GOT3 (cell line): ENCODE measurements around the gene NPTX1.

ENCODE experiments used
- DNase-seq: peaks from one replicate; lab custom pipeline; 2025; ENCODE audit warnings: mixed read lengths; lab: John Stamatoyannopoulos, UW

The NPTX1 gene

GRCh38 chr17:80503921-80504320 lies 27.5 kb upstream of the NPTX1 start:
- no peak for DNase-seq

- no peak for DNase-seq
Observed at GRCh38 chr17:80503031-80503430, 26.6 kb upstream of the NPTX1 start.

- no peak for DNase-seq
Observed at GRCh38 chr17:80502578-80502877, 26.1 kb upstream of the NPTX1 start.

GRCh38 chr17:80501741-80502577 lies 25.6 kb upstream of the NPTX1 start:
- DNase-seq: no peak

GRCh38 chr17:80499961-80500665 lies 23.7 kb upstream of the NPTX1 start:
- DNase-seq: no peak

GRCh38 chr17:80499560-80499959 lies 23.2 kb upstream of the NPTX1 start:
- no peak for DNase-seq

- no peak for DNase-seq
Observed at GRCh38 chr17:80498920-80499410, 22.6 kb upstream of the NPTX1 start.

GRCh38 chr17:80498242-80498919 lies 22.0 kb upstream of the NPTX1 start:
- no peak for DNase-seq

- no peak for DNase-seq
Observed at GRCh38 chr17:80497726-80498241, 21.4 kb upstream of the NPTX1 start.

GRCh38 chr17:80494547-80494946 lies 18.1 kb upstream of the NPTX1 start:
- DNase-seq: no peak

- no peak for DNase-seq
Observed at GRCh38 chr17:80492343-80493136, 16.1 kb upstream of the NPTX1 start.

- no peak for DNase-seq
Observed at GRCh38 chr17:80491478-80492342, 15.3 kb upstream of the NPTX1 start.

GRCh38 chr17:80487511-80487910 lies 11.1 kb upstream of the NPTX1 start:
- no peak for DNase-seq

- no peak for DNase-seq
Observed at GRCh38 chr17:80486692-80487091, 10.3 kb upstream of the NPTX1 start.

- DNase-seq: no peak
Observed at GRCh38 chr17:80485846-80486245, 9.4 kb upstream of the NPTX1 start.

GRCh38 chr17:80482555-80483308 lies 6.3 kb upstream of the NPTX1 start:
- no peak for DNase-seq

GRCh38 chr17:80482058-80482318 lies 5.6 kb upstream of the NPTX1 start:
- no peak for DNase-seq

- no peak for DNase-seq
Observed at GRCh38 chr17:80481284-80482057, 5.1 kb upstream of the NPTX1 start.

GRCh38 chr17:80480248-80480647 lies 3.8 kb upstream of the NPTX1 start:
- no peak for DNase-seq

GRCh38 chr17:80479246-80479566 lies 2.8 kb upstream of the NPTX1 start:
- no peak for DNase-seq
